Measurements from ENCODE around the gene LRRC8E.
"Not testable (repeated sequence)": the region's sequence is repeated elsewhere in the genome, so short reads cannot be mapped to it uniquely, and the experiment has no call there.

LRRC8E gene

DNA sequence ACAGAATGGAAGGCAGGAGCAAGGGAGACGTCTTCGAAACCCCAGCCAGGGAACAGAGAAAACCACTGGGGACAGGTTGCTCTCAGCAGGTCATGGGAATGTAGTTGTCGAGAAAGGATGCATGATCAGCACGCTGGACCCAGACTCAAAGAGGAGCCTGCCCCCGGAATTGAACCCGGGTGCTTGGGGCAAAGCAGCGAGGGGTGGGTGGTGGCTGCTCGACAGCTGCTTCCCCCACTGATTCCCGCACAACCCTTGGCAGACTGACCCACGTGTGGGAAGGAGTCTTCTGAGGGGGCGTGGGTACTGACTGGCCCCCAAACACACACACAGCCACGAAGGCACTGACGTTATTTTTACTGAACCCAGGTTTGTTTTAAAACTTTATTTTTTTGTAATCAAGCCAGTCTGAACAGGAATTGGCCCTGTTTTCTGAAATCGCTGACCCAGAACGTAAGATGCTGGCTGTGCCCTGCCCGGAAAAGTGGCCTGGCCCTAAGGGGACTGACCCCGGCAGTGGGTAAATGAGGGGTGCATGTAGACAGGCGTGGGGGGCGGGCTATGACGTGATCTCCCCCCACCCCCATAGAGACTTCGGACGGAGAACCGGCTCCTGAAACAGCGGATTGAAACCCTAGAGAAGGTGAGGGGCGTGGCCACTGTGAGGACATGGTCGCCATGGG is 32.7 kb upstream of the LRRC8E start:
- no peak for DNase-seq

DNA sequence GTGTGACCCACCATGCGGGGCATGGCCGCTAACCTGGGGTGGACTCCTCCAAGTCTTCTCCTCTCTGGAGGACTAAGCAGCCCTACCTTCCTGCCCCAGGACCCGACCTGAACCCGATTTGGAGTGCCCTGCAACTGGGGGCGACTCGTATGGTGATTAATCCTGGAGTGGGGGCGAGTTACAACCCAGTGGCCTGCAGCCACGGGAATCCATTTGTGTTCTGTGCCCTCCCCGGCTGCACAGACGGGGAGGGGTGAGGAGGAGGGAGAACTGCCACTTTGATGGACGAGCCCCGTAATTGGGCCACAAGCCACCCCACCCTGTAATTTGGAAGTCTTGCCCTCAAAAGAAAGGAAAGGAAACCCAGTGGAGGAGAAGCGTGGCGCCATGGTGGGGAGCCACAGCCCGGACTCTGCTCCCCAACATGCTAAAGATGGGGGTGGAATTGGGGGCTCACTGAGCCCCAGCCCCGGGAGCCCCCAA is 32.2 kb upstream of the LRRC8E start:
- DNase-seq: no peak

GRCh38 chr19:7856679-7857663 is 31.3 kb upstream of the LRRC8E start:
- no peak for DNase-seq

- no peak for DNase-seq
Measured at GRCh38 chr19:7857727-7858108, 30.6 kb upstream of the LRRC8E start.

GRCh38 chr19:7858109-7858770 is 30.1 kb upstream of the LRRC8E start:
- no peak for DNase-seq

DNA sequence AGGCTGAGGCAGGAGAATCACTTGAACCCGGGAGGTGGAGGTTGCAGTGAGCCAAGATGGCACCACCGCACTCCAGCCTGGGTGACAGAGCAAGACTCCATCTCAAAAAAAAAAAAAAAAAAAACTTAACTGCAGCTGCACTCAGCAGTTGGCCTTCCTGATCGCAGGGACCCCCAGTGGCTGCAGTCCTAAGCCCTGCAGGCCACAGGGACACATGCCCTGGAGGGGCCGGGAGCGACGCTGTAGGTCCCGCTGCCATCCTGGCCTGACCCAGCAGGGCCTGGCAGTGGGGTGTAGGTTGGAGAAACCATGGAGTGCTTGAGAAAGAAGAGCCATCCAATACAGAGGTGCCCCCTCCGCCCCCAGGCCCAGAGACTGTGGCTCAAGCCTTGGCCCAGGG is 29.2 kb upstream of the LRRC8E start:
- DNase-seq: not testable (repeated sequence)

DNA sequence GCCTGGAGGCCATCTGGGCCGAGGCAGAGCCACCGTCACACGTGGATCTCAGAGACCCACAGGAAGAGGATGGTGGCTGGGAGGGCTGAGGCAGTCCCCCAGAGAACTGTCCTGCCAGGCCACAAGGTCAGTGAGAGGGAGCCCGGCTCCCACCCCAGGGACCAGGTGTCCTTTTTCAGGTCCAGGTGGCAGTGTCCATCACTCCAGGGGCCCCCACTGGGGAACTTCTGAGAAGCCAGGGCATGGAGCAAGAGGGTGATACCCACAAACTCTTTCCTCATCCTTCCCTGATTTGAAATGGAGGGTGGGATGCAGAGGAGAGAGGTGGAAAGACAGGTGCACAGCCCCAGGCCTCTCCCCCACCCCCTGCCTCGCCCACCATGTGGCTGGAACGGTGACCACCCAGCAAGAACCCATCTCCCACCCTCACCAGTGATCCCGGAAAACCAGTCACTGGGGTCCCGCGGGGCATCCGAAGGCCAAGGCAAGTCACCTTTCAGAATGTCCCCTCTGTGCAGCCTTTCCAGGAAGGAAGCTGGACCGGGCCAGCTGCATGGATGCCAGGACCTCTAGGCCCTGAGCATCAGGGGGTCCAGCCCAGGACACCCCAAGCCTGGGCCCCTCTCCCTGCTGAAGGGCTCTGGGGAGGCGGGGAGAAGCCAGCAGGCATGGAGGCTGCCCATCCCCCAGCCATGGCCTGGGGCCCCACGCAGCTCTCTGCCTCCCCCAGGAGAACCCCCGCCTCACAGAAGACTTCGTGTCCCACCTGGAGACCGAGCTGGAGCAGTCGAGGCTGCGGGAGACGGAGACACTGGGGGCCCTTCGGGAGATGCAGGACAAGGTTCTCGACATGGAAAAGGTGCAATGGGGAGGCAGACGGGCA is 28.2 kb upstream of the LRRC8E start:
- DNase-seq: no peak

DNA sequence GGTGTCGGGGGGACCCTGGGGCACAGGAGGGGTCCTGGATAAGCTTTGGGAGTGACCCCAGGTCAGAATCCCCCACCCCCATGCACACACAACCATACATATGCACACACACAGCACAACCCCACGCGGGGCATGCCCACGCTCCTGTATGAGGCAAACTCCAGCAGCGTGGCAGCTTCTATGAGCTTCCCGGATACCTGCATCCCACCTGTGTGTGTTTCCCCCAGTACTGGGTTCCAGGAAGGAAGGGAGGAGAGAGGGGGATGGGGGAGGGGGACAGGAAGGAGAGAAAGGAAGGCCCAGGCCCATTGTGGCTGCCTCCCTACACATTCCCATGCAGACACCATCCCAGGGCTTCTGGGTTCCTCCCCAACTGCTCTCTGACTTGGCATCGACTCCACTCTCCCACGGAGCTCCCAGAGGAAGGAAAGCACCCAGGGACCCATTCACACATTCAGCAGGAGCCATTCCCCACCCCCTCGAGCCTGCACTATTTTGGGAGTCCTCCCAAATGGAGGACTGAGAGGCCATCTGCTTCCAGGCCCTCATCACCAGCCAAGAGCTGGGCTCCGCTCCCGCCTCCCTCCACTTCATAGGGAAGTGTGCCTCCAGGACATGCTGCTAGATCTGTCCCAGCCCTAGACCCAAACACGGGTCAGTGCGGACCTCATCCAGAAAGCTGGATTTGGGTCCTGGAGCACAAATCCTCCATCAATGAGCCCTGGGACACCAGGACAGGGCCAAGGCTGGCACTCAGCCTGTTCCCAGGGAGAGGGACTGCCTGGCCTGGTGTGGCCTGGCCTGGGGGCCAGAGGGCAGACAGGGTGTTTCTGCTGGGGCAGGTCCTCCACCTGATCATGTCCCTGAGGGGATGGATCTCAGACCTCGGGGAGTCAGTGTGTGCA is 27.3 kb upstream of the LRRC8E start:
- no peak for DNase-seq

- no peak for DNase-seq
Measured at GRCh38 chr19:7861619-7862412, 26.5 kb upstream of the LRRC8E start.

DNA sequence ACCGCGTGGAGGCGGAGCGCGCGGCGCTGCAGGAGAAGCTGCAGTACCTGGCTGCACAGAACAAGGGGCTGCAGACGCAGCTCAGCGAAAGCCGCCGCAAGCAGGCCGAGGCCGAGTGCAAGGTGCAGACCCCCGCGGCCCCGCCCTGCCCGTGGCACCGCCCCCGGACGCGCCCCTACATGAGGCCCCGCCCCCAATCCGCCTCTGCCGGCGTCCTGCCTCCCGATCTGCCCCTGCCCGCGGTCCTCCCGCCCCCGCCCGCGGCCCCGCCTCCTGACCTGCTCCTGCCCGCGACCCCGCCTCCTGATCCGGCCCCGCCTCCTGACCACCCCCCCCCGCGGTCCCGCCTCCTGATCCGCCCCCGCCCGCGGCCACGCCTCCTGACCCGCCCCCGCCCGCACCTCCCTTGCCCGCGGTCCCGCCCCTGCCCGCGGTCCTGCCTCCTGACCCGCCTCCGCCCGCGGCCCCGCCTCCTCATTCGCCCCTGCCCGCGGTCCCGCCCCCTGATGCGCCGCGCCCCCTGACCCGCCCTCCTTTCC is 25.8 kb upstream of the LRRC8E start:
- DNase-seq: peak; percentile 62

DNA sequence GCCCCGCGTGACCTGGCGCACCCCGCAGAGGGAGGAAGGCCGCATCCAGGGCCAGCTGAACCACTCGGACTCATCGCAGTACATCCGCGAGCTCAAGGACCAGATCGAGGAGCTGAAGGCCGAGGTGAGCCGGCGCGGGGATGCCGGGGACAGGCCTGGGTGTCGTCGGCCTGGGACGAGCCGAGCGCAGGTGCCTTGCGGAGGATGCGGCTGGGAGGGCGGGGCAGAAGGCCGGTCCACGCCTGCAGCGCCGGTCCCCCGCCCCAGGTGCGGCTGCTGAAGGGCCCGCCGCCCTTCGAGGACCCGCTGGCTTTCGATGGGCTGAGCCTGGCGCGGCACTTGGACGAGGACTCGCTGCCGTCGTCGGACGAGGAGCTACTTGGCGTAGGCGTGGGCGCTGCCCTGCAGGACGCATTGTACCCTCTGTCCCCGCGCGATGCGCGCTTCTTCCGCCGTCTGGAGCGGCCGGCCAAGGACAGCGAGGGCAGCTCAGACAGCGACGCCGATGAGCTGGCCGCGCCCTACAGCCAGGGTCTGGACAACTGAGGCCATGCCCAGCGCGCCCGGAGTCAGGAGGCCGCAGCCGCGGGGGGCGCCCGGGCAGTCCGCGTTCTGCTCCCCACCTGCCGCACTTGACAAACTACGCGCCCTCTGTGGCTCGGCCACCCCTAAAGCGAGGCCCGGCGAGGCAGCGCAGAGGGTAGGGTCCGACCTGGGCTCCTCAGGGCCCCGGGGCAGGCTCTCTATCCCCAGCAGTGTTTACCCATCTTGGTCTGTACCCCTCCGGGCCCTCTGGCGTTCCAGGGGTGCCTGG is 24.9 kb upstream of the LRRC8E start:
- no peak for DNase-seq

- no peak for DNase-seq
Measured at GRCh38 chr19:7863971-7864689, 24.2 kb upstream of the LRRC8E start.

DNA sequence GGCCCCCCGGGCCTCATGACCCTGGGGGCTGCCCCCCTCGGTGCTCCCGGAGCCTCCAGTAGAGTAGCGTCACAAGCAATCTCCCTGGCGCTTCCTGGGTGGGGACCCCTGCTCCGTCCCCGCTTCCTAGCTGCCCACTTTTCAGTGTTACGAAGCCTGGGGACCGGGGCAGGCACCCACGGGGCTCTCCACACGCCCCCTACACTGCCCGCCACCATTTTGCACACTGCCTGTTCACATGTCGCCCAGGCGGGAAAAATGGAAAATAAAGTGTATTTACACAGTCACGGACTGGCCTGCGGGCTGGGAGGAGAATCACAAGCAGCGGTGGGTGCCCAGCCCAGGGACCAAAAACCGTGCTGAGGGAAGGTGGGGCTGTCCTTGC is 23.6 kb upstream of the LRRC8E start:
- DNase-seq: no peak

DNA sequence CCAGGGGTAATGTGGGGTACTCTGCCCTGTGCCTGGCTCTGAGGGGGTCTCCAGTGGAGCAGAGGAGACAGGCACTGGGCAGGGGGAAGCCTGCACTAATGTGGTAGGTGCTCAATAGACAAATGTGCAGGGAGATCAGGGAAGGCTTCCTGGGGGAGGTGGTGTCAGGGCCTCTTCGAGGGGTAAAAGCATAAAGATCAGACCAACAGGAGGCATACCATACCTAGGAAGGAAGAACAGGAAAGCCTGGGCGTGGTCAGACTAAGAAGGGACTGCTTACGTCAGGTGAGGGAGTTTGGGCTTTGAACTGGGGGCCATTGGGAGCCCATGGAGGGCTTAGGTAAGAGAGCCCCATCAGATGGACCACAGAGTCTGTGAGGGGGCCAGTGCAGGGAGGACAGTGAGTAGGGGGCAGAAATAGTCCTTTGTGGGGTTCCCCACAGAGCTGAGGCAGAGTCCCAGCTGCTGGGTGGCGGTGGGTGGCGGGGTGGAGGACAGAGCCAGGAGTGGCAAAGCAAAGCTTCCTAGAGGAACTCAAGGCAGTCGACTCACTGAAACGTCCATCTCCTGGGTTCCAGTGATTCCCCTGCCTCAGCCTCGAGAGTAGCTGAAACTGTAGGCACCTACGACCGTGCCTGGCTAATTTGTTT is 22.9 kb upstream of the LRRC8E start:
- no peak for DNase-seq

DNA sequence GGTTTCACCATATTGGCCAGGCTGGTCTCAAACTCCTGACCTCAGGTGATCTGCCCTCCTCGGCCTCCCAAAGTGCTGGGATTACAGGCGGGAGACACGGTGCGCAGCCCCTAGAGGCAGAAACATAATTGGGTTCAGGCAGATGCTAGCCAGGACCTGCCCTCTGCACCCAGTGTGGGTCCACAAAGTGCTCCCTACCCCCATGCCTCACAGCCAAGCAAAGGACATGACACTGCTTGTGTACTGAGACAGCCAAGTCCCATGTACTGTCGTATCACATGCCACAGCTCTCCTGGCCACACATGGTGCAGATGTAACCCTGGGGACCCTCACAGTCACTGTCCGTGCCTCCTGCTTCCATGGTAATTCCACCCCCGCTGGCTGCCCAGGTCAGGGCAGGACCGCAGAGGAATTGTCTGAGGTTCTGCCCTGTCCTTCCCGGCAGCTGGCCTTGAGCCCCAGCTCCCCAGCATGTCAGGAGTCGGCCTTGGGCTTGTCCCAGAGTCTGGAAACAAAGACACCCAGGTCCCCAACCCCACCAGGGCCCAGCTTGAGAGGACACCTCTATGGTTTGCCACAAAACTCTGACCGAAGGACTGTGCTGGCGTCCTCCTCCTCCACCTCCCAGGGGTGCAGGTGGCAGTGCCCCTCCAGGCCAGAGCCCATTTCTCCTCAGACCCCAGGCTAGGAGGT is 21.8 kb upstream of the LRRC8E start:
- no peak for DNase-seq

- DNase-seq: no peak
Measured at GRCh38 chr19:7867092-7867844, 21.0 kb upstream of the LRRC8E start.

- DNase-seq: no peak
Measured at GRCh38 chr19:7868326-7868670, 20.0 kb upstream of the LRRC8E start.
